Measurements from ENCODE around the gene LAMP1.
A peak's percentile ranks its signal among the peaks of the same experiment; 100 is the strongest.

GRCh38 chr13:113292021-113292862 lies 4.8 kb upstream of the LAMP1 start:
- TF ChIP-seq, protein P1, sequence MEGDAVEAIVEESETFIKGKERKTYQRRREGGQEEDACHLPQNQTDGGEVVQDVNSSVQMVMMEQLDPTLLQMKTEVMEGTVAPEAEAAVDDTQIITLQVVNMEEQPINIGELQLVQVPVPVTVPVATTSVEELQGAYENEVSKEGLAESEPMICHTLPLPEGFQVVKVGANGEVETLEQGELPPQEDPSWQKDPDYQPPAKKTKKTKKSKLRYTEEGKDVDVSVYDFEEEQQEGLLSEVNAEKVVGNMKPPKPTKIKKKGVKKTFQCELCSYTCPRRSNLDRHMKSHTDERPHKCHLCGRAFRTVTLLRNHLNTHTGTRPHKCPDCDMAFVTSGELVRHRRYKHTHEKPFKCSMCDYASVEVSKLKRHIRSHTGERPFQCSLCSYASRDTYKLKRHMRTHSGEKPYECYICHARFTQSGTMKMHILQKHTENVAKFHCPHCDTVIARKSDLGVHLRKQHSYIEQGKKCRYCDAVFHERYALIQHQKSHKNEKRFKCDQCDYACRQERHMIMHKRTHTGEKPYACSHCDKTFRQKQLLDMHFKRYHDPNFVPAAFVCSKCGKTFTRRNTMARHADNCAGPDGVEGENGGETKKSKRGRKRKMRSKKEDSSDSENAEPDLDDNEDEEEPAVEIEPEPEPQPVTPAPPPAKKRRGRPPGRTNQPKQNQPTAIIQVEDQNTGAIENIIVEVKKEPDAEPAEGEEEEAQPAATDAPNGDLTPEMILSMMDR (IDR thresholded peaks at IDR 0.05): no peak
- TF ChIP-seq JUND (IDR thresholded peaks at IDR 0.05) (no peak), FOXM1 (IDR thresholded peaks at IDR 0.05; ENCODE audit: low read depth) (no peak), NFIC (IDR thresholded peaks at IDR 0.05; ENCODE audit: borderline replicate concordance) (no peak), ZBTB33 (IDR thresholded peaks at IDR 0.05; ENCODE audit: borderline replicate concordance, low read depth) (no peak), GATA2 (CRISPR knock-in tag; IDR thresholded peaks at IDR 0.05) (no peak), TCF12 (IDR thresholded peaks at IDR 0.05) (no peak), RCOR1 (IDR thresholded peaks at IDR 0.05; ENCODE audit: low read length) (no peak), TAF1 (IDR thresholded peaks at IDR 0.05; ENCODE audit: borderline replicate concordance, low read depth, low read length) (no peak), RAD21 (IDR thresholded peaks at IDR 0.05; ENCODE audit: low read length) (peak; percentile 24; the same call in 1 of the 2 replicates), POLR2AphosphoS5 (IDR thresholded peaks at IDR 0.05; ENCODE audit: low read depth, low read length) (peak; percentile 18; the same call in 1 of the 2 replicates), RXRA (IDR thresholded peaks at IDR 0.05; ENCODE audit: borderline replicate concordance, low read depth) (no peak)
- TF ChIP-seq, protein P2, sequence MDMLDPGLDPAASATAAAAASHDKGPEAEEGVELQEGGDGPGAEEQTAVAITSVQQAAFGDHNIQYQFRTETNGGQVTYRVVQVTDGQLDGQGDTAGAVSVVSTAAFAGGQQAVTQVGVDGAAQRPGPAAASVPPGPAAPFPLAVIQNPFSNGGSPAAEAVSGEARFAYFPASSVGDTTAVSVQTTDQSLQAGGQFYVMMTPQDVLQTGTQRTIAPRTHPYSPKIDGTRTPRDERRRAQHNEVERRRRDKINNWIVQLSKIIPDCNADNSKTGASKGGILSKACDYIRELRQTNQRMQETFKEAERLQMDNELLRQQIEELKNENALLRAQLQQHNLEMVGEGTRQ (IDR thresholded peaks at IDR 0.05; ENCODE audit: borderline replicate concordance, low read depth, low read length): no peak
